Neuron (in vitro differentiated cells): ENCODE measurements around the gene WDR90.
"Not testable (repeated sequence)": the region's sequence is repeated elsewhere in the genome, so short reads cannot be mapped to it uniquely, and the experiment has no call there.

Experiments used
- H2AFZ ChIP-seq: one replicate; pipeline ENCODE4 v1.6.1; 2013; ENCODE audit warnings: low read depth, mild to moderate bottlenecking, inconsistent platforms, low read length, moderate library complexity
- H3K27me3 ChIP-seq: one replicate; pipeline ENCODE4 v1.6.1; 2013; ENCODE audit warnings: low read length; ENCODE audit not compliant: insufficient read depth
- H3K36me3 ChIP-seq: one replicate; pipeline ENCODE4 v1.6.1; 2013; ENCODE audit warnings: low read length; ENCODE audit not compliant: insufficient read depth
- H3K4me1 ChIP-seq: one replicate; pipeline ENCODE4 v1.6.1; 2013; ENCODE audit warnings: low read length; ENCODE audit not compliant: insufficient read depth
- H3K4me3 ChIP-seq: 2 replicates; pipeline ENCODE4 v1.5.1; 2013; ENCODE audit warnings: mild to moderate bottlenecking, low read length, moderate library complexity
- H3K9me3 ChIP-seq: one replicate; pipeline ENCODE4 v1.6.1; 2013; ENCODE audit warnings: low read length

The WDR90 gene

DNA sequence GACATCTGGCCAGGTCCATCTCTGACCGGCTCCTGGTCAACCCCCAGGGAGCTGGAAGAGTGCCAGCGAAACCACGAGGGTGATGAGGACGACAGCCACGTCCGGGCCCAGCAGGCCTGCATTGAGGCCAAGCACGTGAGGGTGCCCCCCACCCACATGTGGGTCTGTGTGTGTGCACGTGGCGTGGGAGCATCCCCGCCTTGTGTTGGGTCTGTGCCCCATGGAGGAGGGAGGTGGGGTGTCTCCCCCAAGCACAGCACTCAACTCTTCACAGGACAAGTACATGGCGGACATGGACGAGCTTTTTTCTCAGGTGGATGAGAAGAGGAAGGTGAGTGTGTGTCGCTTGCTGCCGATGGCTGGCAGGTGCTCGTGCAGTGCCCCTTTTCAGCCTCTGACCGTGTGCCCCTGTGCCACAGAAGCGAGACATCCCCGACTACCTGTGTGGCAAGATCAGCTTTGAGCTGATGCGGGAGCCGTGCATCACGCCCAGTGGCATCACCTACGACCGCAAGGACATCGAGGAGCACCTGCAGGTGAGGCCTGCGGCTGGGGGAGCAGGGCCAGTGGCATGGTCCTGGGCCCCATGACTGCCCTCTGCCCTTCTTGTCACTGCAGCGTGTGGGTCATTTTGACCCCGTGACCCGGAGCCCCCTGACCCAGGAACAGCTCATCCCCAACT lies 32.7 kb downstream of the WDR90 start:
- Histone ChIP-seq H3K36me3 (peaks cover 43% of the 10 kb centered on the region), H3K4me1 (peaks cover 16% of the 10 kb centered on the region), H2AFZ (no peak overlapping the region), H3K27me3 (no peaks in the 10 kb centered on the region), H3K4me3 (peak overlapping the region; percentile 87), H3K9me3 (no peaks in the 10 kb centered on the region)

DNA sequence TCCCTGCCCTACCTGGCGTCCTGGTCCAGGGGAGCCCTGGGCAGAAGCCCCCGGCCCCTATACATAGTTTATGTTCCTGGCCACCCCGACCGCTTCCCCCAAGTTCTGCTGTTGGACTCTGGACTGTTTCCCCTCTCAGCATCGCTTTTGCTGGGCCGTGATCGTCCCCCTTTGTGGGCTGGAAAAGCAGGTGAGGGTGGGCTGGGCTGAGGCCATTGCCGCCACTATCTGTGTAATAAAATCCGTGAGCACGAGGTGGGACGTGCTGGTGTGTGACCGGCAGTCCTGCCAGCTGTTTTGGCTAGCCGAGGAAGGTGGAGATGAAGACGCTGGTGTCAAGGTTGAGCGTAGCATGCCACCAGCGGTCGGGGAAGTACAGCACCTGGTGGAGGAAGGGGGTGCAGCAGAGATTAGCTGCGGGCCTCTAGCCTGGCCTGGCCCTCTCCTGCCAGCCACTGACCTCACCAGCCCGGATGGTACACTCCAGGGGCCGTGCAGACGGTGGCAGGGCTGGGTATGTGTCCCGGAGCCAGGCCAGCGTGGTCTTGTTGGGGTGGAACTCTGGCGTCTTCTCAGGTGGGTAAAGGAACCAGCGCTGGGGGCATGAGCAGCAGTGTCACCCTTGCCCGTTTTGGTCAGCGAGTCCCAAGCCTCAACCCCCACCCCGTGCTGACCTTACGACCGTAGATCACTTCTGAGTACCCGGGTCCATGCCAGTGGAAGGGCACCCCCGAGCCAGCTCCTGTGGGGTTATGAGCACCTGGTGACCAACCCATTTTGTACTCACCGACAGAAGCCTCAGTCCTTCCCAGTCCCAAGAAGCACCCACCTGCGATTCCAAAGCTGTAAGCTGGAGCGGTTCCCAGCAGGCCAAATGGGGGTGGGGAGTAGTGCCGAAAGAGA lies 33.6 kb downstream of the WDR90 start:
- no peak overlapping the region for H3K4me3 ChIP-seq

DNA sequence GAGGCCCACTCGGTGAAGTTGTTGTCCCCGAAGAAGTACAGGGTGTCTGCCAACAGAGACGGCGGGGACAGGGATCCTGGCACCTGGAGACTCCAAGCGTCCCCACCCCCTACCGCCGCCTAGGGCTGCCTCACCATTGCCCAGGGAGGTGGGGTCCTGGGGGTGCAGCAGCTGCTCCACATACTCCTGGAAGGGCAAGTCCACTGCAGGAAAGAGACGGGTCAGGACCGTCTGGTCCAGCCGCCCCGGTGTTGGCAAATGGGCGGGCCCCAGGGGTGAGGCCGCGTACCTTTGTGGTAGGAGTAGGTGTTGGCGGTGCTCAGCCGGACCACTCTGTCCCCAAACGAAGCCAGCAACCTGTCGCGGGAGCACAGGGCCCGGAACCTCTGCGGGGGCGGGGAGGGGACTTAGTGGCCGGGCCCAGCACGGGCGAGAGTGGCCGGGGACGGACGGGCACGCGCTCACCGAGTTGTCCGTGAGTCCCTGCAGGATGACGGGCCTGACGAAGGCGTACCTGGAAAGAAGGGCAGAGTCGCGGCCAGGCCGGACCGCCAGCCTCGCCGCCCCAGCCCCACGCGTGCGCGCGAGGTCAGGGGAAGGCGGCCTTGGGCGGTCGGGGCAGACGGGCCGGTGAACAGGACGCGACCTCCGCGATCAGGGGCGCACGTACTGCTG lies 34.4 kb downstream of the WDR90 start:
- peaks cover 55% of the 10 kb centered on the region for H3K36me3 ChIP-seq
- H3K27me3 ChIP-seq, result no peaks in the 10 kb centered on the region

More for the DNA sequence above, 33.6 kb downstream of the WDR90 start:
- no peak overlapping the region for H2AFZ ChIP-seq
- no peaks in the 10 kb centered on the region for H3K9me3 ChIP-seq
- H3K36me3 ChIP-seq, result peaks cover 52% of the 10 kb centered on the region
- H3K4me1 ChIP-seq, result peaks cover 16% of the 10 kb centered on the region
- H3K27me3 ChIP-seq, result no peaks in the 10 kb centered on the region

GRCh38 chr16:684071-684794 lies 35.1 kb downstream of the WDR90 start, which contains the start of gene JMJD8:
TSS of gene JMJD8 (minus strand) at chr16:684334. CDS start at chr16:684319, 15 bp downstream.
- Histone ChIP-seq H3K4me1 (peaks cover 17% of the 10 kb centered on the region), H2AFZ (no peak within 1 kb of the TSS), H3K4me3 (peak within 1 kb of the TSS; percentile 40), H3K36me3 (peaks cover 55% of the 10 kb centered on the region), H3K9me3 (no peaks in the 10 kb centered on the region), H3K27me3 (no peaks in the 10 kb centered on the region)

More for the DNA sequence above, 34.4 kb downstream of the WDR90 start:
- Histone ChIP-seq H3K9me3 (no peaks in the 10 kb centered on the region), H3K4me1 (peaks cover 16% of the 10 kb centered on the region), H3K4me3 (peak overlapping the region; percentile 40), H2AFZ (no peak overlapping the region)

GRCh38 chr16:684961-685696 lies 36.0 kb downstream of the WDR90 start:
- no peak overlapping the region for H3K4me3 ChIP-seq
- peaks cover 55% of the 10 kb centered on the region for H3K36me3 ChIP-seq

GRCh38 chr16:685967-686366 lies 36.8 kb downstream of the WDR90 start:
- Histone ChIP-seq H3K4me3 (no peak overlapping the region), H3K4me1 (peaks cover 20% of the 10 kb centered on the region), H3K27me3 (no peaks in the 10 kb centered on the region), H2AFZ (no peak overlapping the region), H3K36me3 (peaks cover 55% of the 10 kb centered on the region), H3K9me3 (no peaks in the 10 kb centered on the region)

More at GRCh38 chr16:684961-685696, 36.0 kb downstream of the WDR90 start:
- Histone ChIP-seq H3K27me3 (no peaks in the 10 kb centered on the region), H3K9me3 (no peaks in the 10 kb centered on the region), H3K4me1 (peaks cover 23% of the 10 kb centered on the region), H2AFZ (no peak overlapping the region)

DNA sequence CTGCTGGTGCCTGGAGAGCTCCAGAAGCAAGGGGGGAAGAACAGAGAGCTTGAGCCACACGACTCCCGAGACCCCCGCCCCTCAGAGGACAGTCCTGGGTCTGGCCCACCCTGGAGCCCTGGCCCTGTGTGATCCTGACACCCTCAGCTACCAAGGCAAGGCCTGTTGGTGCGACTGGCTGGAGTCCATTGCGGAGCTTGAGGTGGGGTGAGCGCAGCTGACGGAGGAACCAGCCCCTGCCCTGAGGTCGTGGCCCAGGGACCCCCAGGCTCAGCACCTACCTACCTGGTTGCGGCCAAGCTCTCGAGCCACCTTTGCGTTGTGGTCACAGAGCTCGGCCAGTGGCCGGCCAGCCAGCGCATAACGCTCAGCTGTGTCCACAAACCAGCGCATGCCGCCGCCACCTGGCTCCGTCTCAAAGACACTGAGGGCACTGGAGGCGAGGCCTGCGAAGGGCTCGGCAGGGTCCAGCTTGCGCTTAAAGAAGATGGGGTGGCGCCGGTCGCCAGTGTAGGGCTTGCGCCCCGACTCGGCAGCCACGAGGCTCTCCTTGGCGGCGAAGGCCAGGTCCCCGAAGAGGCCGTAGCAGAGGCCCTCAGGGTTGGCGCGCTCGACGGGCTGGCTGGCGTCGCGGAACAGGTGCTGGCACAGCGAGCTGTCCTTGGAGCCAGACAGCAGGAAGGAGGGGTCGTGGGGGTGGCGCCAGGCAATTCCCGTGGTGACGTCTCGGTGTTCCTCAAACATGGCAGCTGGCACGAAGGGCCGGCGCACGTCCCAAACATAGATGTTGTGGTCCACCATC lies 37.5 kb downstream of the WDR90 start:
- peaks cover 51% of the 10 kb centered on the region for H3K36me3 ChIP-seq

DNA sequence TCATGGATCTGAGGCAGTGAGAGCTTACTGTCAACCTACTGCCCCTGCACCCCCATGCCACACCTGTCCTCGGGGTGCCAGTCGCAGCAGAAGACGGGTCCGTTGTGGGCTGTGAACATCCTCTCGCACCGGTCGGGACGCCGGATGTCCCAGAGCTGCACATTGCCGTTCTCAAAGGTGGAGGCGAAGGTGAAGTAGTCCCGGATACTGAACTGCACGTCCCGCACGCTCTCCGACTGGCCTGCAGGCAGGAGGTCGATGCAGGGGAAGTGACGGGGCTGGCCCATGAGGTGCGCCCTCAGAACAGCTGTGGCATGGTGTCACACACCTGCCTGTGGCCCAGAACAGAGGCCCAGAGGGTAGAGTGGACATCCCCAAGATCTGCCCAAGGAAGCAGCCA lies 38.3 kb downstream of the WDR90 start:
- Histone ChIP-seq H3K4me1 (peaks cover 8% of the 10 kb centered on the region), H3K36me3 (peaks cover 43% of the 10 kb centered on the region), H3K9me3 (no peaks in the 10 kb centered on the region), H3K27me3 (no peaks in the 10 kb centered on the region), H2AFZ (no peak overlapping the region), H3K4me3 (no peak overlapping the region)

More for the DNA sequence above, 37.5 kb downstream of the WDR90 start:
- no peak overlapping the region for H2AFZ ChIP-seq
- H3K27me3 ChIP-seq, result no peaks in the 10 kb centered on the region
- peaks cover 13% of the 10 kb centered on the region for H3K4me1 ChIP-seq
- H3K4me3 ChIP-seq, result no peak overlapping the region
- H3K9me3 ChIP-seq, result no peaks in the 10 kb centered on the region

DNA sequence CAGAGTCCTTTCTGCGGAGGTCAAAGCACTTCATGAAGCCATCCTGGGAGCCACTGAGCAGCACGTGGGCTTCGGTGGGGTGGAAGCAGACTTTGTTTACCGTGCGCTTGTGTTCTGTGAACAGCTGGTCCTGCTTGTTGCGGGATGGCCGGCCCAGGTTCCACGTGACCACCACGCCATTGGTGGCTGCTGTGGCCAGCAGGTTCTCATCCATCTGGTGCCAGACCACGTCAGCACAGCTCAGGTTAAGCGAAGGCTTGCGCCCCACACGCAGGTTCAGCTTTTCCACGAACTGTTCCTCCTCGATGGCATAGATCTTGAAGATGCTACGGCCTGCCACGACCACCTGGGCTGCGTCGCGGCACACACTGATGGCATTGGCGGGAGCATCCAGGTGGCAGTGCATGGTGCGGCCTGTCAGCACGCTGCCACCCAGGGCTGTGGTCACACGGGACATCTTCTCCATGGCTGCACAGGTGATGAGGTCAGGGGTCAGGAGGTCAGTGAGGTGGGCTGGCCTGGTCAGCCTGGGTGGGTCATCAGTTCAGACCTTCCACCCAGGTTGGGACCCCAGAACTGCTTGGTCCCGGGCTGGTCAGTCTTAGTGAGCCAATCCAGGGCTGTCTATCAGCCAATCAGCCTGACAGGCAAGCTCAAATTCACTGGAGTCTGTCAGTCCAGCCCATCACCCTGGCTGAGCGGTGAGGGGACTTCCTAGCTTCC lies 40.2 kb downstream of the WDR90 start:
- no peaks in the 10 kb centered on the region for H3K27me3 ChIP-seq
- H3K9me3 ChIP-seq, result no peaks in the 10 kb centered on the region
- peaks cover 30% of the 10 kb centered on the region for H3K36me3 ChIP-seq
- H2AFZ ChIP-seq, result no peak overlapping the region
- H3K4me1 ChIP-seq, result peaks cover 7% of the 10 kb centered on the region
- H3K4me3 ChIP-seq, result peak overlapping the region; percentile 72

GRCh38 chr16:691242-691641 lies 42.1 kb downstream of the WDR90 start:
- H3K4me3 ChIP-seq, H3K27me3 ChIP-seq: not testable (repeated sequence)
- H3K36me3 ChIP-seq, result peaks cover 18% of the 10 kb centered on the region

More at GRCh38 chr16:691242-691641, 42.1 kb downstream of the WDR90 start:
- not testable (repeated sequence) for H3K9me3 ChIP-seq, H2AFZ ChIP-seq, H3K4me1 ChIP-seq
